GM12878 (cell line): ENCODE measurements around the gene SPHK2. TPM values are rescaled to one million over a fixed set of nuclear protein-coding genes. Genes with fewer than 3 reads are reported as not detected.

Source experiments
- CBX3 ChIP-seq: fragments of 200-600 bp; sonication (generic); IDR thresholded peaks from 2 replicates; pipeline ENCODE4 v1.6.1; 2016; ENCODE audit warnings: low read depth, borderline replicate concordance
- CBX5 ChIP-seq: sonication (generic); IDR thresholded peaks from 2 replicates; pipeline ENCODE4 v1.6.1; 2016; ENCODE audit warnings: low read depth, moderate library complexity, mild to moderate bottlenecking, inconsistent platforms
- ESRRA ChIP-seq: IDR thresholded peaks from 2 replicates; pipeline ENCODE4 v1.6.1; 2012; ENCODE audit warnings: mild to moderate bottlenecking, low read length, improper control_type of control experiment
- GABPA ChIP-seq: IDR thresholded peaks from 2 replicates; pipeline ENCODE4 v1.6.1; 2014; ENCODE audit warnings: antibody characterized with exemption, low read depth, mild to moderate bottlenecking, inconsistent platforms
- IRF5 ChIP-seq: fragments of 450-650 bp; IDR thresholded peaks from 2 replicates; pipeline ENCODE4 v1.6.1; 2017; ENCODE audit warnings: borderline replicate concordance
- NR2C1 ChIP-seq: fragments of 450-650 bp; IDR thresholded peaks from 2 replicates; pipeline ENCODE4 v1.6.1; 2017; ENCODE audit warnings: antibody characterized with exemption, mild to moderate bottlenecking, moderate library complexity
- NR2C2 ChIP-seq: IDR thresholded peaks from 2 replicates; pipeline ENCODE4 v1.6.1; 2011; ENCODE audit warnings: borderline replicate concordance, low read depth; ENCODE audit not compliant: control insufficient read depth, insufficient read length
- NR2F1 ChIP-seq: fragments of 450-650 bp; conservative IDR thresholded peaks from 2 replicates; pipeline ENCODE4 v1.6.1; 2017; ENCODE audit warnings: mild to moderate bottlenecking
- NRF1 ChIP-seq: conservative IDR thresholded peaks from 2 replicates; pipeline ENCODE4 v1.6.1; 2011; ENCODE audit warnings: mild to moderate bottlenecking, low read depth, low read length, improper control_type of control experiment
- PBX3 ChIP-seq: IDR thresholded peaks from 2 replicates; pipeline ENCODE4 v1.6.1; 2011; ENCODE audit warnings: mild to moderate bottlenecking, low read depth, low read length, moderate library complexity; ENCODE audit not compliant: insufficient replicate concordance
- PML ChIP-seq: IDR thresholded peaks from 2 replicates; pipeline ENCODE4 v1.6.1; 2012; ENCODE audit warnings: low read length, inconsistent platforms
- POLR2AphosphoS5 ChIP-seq: IDR thresholded peaks from 2 replicates; pipeline ENCODE4 v1.6.1; 2011; ENCODE audit warnings: mild to moderate bottlenecking, low read length, inconsistent platforms
- RCOR1 ChIP-seq: conservative IDR thresholded peaks from 2 replicates; pipeline ENCODE4 v1.6.1; 2012; ENCODE audit warnings: low read depth, low read length, improper control_type of control experiment
- SIN3A ChIP-seq: IDR thresholded peaks from 2 replicates; pipeline ENCODE4 v1.6.1; 2012; ENCODE audit warnings: low read depth, low read length, improper control_type of control experiment
- SMC3 ChIP-seq: IDR thresholded peaks from 2 replicates; pipeline ENCODE4 v1.6.1; 2011; ENCODE audit warnings: low read length, improper control_type of control experiment, borderline replicate concordance
- TAF1 ChIP-seq: IDR thresholded peaks from 2 replicates; pipeline ENCODE4 v1.6.1; 2011; ENCODE audit warnings: mild to moderate bottlenecking, low read depth, low read length, borderline replicate concordance
- TARDBP ChIP-seq: IDR thresholded peaks from 2 replicates; pipeline ENCODE4 v1.6.1; 2016; ENCODE audit warnings: borderline replicate concordance
- ZNF207 ChIP-seq: fragments of 450-650 bp; IDR thresholded peaks from 2 replicates; pipeline ENCODE4 v1.6.1; 2014; ENCODE audit warnings: antibody characterized with exemption, mild to moderate bottlenecking, borderline replicate concordance
- ZZZ3 ChIP-seq: IDR thresholded peaks from 2 replicates; pipeline ENCODE4 v1.6.1; 2011; ENCODE audit warnings: low read depth; ENCODE audit not compliant: control insufficient read depth, insufficient read length
- polyA plus RNA-seq, 11 experiments: library from polyadenylated mRNA; depleted of rRNA in 4 of 11; unstranded in 6 of 11; stranded (reverse) in 5 of 11; fragments of >200 nt; fragmentation: Nextera tagmentation in 4 of 11; fragmentation: Illumina TruSeq in 1 of 11; extraction: Ambion mirVana in 4 of 11; extraction: Trizol in 1 of 11; gene quantifications; 1 replicate in 1 of 11; 2 replicates in 10 of 11; pipeline versions ENCODE4 v1.2.1 to v1.2.3, GENCODE V29; 2011 to 2016; ENCODE audit warnings: inconsistent platforms in 2 of 11, missing spikeins in 2 of 11, low read depth in 1 of 11
- total RNA-seq, 4 experiments: library from RNA; depleted of rRNA in 3 of 4; stranded (reverse); fragments of >200 nt in 3 of 4; fragmentation: Illumina TruSeq in 1 of 4; extraction: Trizol in 1 of 4; gene quantifications; 2 replicates each; pipeline versions ENCODE4 v1.2.1 to v1.2.3, GENCODE V29; 2013 to 2021
- TF ChIP-seq, protein P1 (sequence below): fragments of 450-650 bp; formaldehyde crosslinking; IDR thresholded peaks from 2 replicates; pipeline ENCODE4 v1.4.0; 2022; ENCODE audit warnings: mild to moderate bottlenecking, moderate library complexity
- TF ChIP-seq, protein P2 (sequence below): fragments of 450-650 bp; formaldehyde crosslinking; IDR thresholded peaks from 2 replicates; pipeline ENCODE4 v1.4.0; 2020; ENCODE audit warnings: mild to moderate bottlenecking, moderate library complexity

The SPHK2 gene
- total and polyA plus RNA-seq, 10 of the 15 experiments (the other 5 are each of a cell fraction or from before 2014, with no cell fraction given) = 0.37 to 40.5 (median 11.2) TPM

GRCh38 chr19:48618916-48619691 lies at the start of gene SPHK2, which contains the start of gene RPL18 (continued):
- TF ChIP-seq PBX3 (no peak), RCOR1 (no peak), IRF5 (no peak), SIN3A (peak; percentile 92), GABPA (peak; percentile 93), ZNF207 (no peak; the same call in 1 of the 2 replicates), CBX3 (no peak), ZZZ3 (no peak), POLR2AphosphoS5 (peak; percentile 99), NR2C1 (peak; percentile 91), NR2C2 (no peak), NRF1 (no peak), CBX5 (0 out of 2 replicates have a peak, but pooled peaks have one; percentile 20), PML (peak; percentile 99), SMC3 (no peak), TAF1 (peak; percentile 97), TARDBP (peak; percentile 96), NR2F1 (0 out of 2 replicates have a peak, but pooled peaks have one; percentile 28), ESRRA (peak; percentile 48; the same call in 1 of the 2 replicates)
- TF ChIP-seq, protein P1, sequence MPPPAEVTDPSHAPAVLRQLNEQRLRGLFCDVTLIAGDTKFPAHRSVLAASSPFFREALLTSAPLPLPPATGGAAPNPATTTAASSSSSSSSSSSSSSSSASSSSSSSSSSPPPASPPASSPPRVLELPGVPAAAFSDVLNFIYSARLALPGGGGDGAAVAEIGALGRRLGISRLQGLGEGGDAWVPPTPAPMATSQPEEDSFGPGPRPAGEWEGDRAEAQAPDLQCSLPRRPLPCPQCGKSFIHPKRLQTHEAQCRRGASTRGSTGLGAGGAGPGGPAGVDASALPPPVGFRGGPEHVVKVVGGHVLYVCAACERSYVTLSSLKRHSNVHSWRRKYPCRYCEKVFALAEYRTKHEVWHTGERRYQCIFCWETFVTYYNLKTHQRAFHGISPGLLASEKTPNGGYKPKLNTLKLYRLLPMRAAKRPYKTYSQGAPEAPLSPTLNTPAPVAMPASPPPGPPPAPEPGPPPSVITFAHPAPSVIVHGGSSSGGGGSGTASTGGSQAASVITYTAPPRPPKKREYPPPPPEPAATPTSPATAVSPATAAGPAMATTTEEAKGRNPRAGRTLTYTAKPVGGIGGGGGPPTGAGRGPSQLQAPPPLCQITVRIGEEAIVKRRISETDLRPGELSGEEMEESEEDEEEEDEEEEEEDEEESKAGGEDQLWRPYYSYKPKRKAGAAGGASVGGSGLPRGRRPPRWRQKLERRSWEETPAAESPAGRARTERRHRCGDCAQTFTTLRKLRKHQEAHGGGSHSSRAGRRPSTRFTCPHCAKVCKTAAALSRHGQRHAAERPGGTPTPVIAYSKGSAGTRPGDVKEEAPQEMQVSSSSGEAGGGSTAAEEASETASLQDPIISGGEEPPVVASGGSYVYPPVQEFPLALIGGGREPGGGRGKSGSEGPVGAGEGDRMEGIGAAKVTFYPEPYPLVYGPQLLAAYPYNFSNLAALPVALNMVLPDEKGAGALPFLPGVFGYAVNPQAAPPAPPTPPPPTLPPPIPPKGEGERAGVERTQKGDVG = no peak
- TF ChIP-seq, protein P2, sequence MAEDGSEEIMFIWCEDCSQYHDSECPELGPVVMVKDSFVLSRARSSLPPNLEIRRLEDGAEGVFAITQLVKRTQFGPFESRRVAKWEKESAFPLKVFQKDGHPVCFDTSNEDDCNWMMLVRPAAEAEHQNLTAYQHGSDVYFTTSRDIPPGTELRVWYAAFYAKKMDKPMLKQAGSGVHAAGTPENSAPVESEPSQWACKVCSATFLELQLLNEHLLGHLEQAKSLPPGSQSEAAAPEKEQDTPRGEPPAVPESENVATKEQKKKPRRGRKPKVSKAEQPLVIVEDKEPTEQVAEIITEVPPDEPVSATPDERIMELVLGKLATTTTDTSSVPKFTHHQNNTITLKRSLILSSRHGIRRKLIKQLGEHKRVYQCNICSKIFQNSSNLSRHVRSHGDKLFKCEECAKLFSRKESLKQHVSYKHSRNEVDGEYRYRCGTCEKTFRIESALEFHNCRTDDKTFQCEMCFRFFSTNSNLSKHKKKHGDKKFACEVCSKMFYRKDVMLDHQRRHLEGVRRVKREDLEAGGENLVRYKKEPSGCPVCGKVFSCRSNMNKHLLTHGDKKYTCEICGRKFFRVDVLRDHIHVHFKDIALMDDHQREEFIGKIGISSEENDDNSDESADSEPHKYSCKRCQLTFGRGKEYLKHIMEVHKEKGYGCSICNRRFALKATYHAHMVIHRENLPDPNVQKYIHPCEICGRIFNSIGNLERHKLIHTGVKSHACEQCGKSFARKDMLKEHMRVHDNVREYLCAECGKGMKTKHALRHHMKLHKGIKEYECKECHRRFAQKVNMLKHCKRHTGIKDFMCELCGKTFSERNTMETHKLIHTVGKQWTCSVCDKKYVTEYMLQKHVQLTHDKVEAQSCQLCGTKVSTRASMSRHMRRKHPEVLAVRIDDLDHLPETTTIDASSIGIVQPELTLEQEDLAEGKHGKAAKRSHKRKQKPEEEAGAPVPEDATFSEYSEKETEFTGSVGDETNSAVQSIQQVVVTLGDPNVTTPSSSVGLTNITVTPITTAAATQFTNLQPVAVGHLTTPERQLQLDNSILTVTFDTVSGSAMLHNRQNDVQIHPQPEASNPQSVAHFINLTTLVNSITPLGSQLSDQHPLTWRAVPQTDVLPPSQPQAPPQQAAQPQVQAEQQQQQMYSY (CRISPR knock-in tag) = no peak
